Measurements from ENCODE around the gene LRPAP1.
"Not testable (repeated sequence)": the region's sequence is repeated elsewhere in the genome, so short reads cannot be mapped to it uniquely, and the experiment has no call there.

LRPAP1 gene

GRCh38 chr4:3471098-3471760, 61.0 kb downstream of the LRPAP1 start:
- DNase-seq, result no peak

- no peak for DNase-seq
These were observed 61.8 kb downstream of the LRPAP1 start for GRCh38 chr4:3470244-3471097.

- DNase-seq, result no peak
These were observed 62.6 kb downstream of the LRPAP1 start for GRCh38 chr4:3469386-3470243.

- DNase-seq, result no peak
These were observed 63.4 kb downstream of the LRPAP1 start for GRCh38 chr4:3468804-3469203.

GRCh38 chr4:3468154-3468553, 64.1 kb downstream of the LRPAP1 start:
- no peak for DNase-seq

GRCh38 chr4:3467601-3468031, 64.6 kb downstream of the LRPAP1 start:
- DNase-seq, result no peak

- no peak for DNase-seq
These were observed 65.3 kb downstream of the LRPAP1 start for GRCh38 chr4:3466691-3467600.

- no peak for DNase-seq
These were observed 66.2 kb downstream of the LRPAP1 start for GRCh38 chr4:3465698-3466671.

GRCh38 chr4:3464911-3465697, 67.1 kb downstream of the LRPAP1 start:
- no peak for DNase-seq

GRCh38 chr4:3464349-3464905, 67.8 kb downstream of the LRPAP1 start:
- no peak for DNase-seq

- no peak for DNase-seq
These were observed 68.5 kb downstream of the LRPAP1 start for GRCh38 chr4:3463556-3464348.

GRCh38 chr4:3462790-3463415, 69.3 kb downstream of the LRPAP1 start, which contains the start of gene DOK7:
Gene DOK7 (plus strand): TSS chr4:3463306. CDS start chr4:3463376, 70 bp downstream.
- DNase-seq, result no peak

- no peak for DNase-seq
These were observed 69.9 kb downstream of the LRPAP1 start for GRCh38 chr4:3462321-3462789.

- DNase-seq, result no peak
These were observed 70.5 kb downstream of the LRPAP1 start for GRCh38 chr4:3461515-3462291.

GRCh38 chr4:3460926-3461325, 71.3 kb downstream of the LRPAP1 start:
- no peak for DNase-seq

- DNase-seq, result not testable (repeated sequence)
These were observed 73.1 kb downstream of the LRPAP1 start for GRCh38 chr4:3459156-3459555.

GRCh38 chr4:3458371-3458770, 73.9 kb downstream of the LRPAP1 start:
- DNase-seq, result no peak

All from activated naive CD4-positive, alpha-beta T cell treated with anti-CD3 and anti-CD28 coated beads, Interleukin-2, amount 50 U/mL, for 16 hours (primary cell).